Breast epithelium (tissue), 4 donors: ENCODE data around the gene HACD3. TPM values are rescaled to one million over a fixed set of nuclear protein-coding genes. Genes with fewer than 3 reads are reported as not detected.
"Not testable (repeated sequence)": the region's sequence is repeated elsewhere in the genome, so short reads cannot be mapped to it uniquely, and the experiment has no call there.

Experiments used
- DNase-seq, 2 donors: peaks; one replicate each; pipeline ENCODE4 v3.0.0-alpha.2; 2019; ENCODE audit warnings: low spot score in 2 of 2
- H3K27ac ChIP-seq, 2 donors: fragments of 200-600 bp; sonication (generic) in 1 of 2; one replicate each; pipeline ENCODE4 v1.5.1; 2016 to 2019; ENCODE audit warnings: mild to moderate bottlenecking in 1 of 2
- H3K27me3 ChIP-seq, 2 donors: fragments of 200-600 bp; sonication (generic) in 1 of 2; one replicate each; pipeline versions ENCODE4 v1.5.1 to v1.6.0; 2017 to 2019; ENCODE audit warnings: control low read depth in 1 of 2, mild to moderate bottlenecking in 1 of 2
- H3K36me3 ChIP-seq: fragments of 200-600 bp; one replicate; pipeline ENCODE4 v1.5.1; 2019
- H3K4me1 ChIP-seq, 2 donors: fragments of 200-600 bp; sonication (generic); one replicate each; pipeline ENCODE4 v1.5.1; 2016 to 2019; ENCODE audit warnings: control low read depth in 1 of 2
- H3K4me3 ChIP-seq, 3 donors: fragments of 200-600 bp; sonication (generic); 1 replicate in 2 of 3; 2 replicates in 1 of 3; pipeline ENCODE4 v1.5.1; 2016 to 2019; ENCODE audit warnings: mild to moderate bottlenecking in 3 of 3, moderate library complexity in 2 of 3
- H3K9me3 ChIP-seq, 2 donors: fragments of 200-600 bp; sonication (generic) in 1 of 2; one replicate each; pipeline ENCODE4 v1.5.1; 2016 to 2019; ENCODE audit warnings: control low read depth in 1 of 2
- CTCF ChIP-seq, 3 donors: fragments of 450-650 bp; IDR thresholded peaks; one replicate each; pipeline ENCODE4 v1.5.1; 2016 to 2017; ENCODE audit warnings: antibody characterized with exemption in 3 of 3, mild to moderate bottlenecking in 3 of 3, moderate library complexity in 3 of 3
- POLR2A ChIP-seq: fragments of 450-650 bp; IDR thresholded peaks from one replicate; pipeline ENCODE4 v1.6.1; 2016; ENCODE audit warnings: antibody characterized with exemption, mild to moderate bottlenecking, moderate library complexity
- POLR2AphosphoS5 ChIP-seq, 3 donors: sonication (generic); formaldehyde crosslinking; IDR thresholded peaks; one replicate each; pipeline ENCODE4 v1.6.1; 2017; ENCODE audit warnings: antibody characterized with exemption in 3 of 3
- intact Hi-C: fragments of 100-400 bp; cut with DNase I; formaldehyde crosslinking; loops from one replicate; pipeline ENCODE4 v1.15.1; 2023; ENCODE audit warnings: low total_unique reads
- total RNA-seq, 3 donors: library from RNA; depleted of rRNA; stranded (reverse); fragments of >200 nt; gene quantifications; one replicate each; pipeline ENCODE4 v1.1.0, GENCODE V29; 2016

The HACD3 gene
- total RNA-seq, 3 donors from 2014 or later, result 23.2 to 103 (median 78.3) TPM

- no peak for DNase-seq
- Histone ChIP-seq H3K9me3 (no peaks in the 10 kb centered on the region), H3K27ac (peak overlapping the region; percentile 1 to 31), H3K27me3 (no peaks in the 10 kb centered on the region), H3K4me3 (no peak overlapping the region), H3K4me1 (no peaks in the 10 kb centered on the region), H3K36me3 (no peaks in the 10 kb centered on the region)
- intact Hi-C loops, result no loop called here
- TF ChIP-seq POLR2A (no peak), POLR2AphosphoS5 (IDR thresholded peaks at IDR 0.05) (no peak), CTCF (IDR thresholded peaks at IDR 0.05) (no peak)
These were observed 2.9 kb downstream of the HACD3 start for GRCh38 chr15:65533057-65533756.

GRCh38 chr15:65535192-65535591 lies 4.9 kb downstream of the HACD3 start:
- Histone ChIP-seq H3K36me3 (no peaks in the 10 kb centered on the region), H3K9me3 (no peaks in the 10 kb centered on the region), H3K27ac (no peak overlapping the region), H3K4me1 (no peaks in the 10 kb centered on the region), H3K4me3 (no peak overlapping the region), H3K27me3 (no peaks in the 10 kb centered on the region)
- intact Hi-C loops, result no loop called here
- DNase-seq, result no peak
- TF ChIP-seq POLR2A (no peak), CTCF (IDR thresholded peaks at IDR 0.05) (no peak), POLR2AphosphoS5 (IDR thresholded peaks at IDR 0.05) (no peak)

- no peak for DNase-seq
- intact Hi-C loops, result no loop called here
- Histone ChIP-seq H3K4me3 (no peak overlapping the region), H3K9me3 (no peaks in the 10 kb centered on the region), H3K4me1 (no peaks in the 10 kb centered on the region), H3K27ac (no peak overlapping the region), H3K36me3 (no peaks in the 10 kb centered on the region), H3K27me3 (no peaks in the 10 kb centered on the region)
- TF ChIP-seq CTCF (IDR thresholded peaks at IDR 0.05) (no peak), POLR2A (no peak), POLR2AphosphoS5 (IDR thresholded peaks at IDR 0.05) (no peak)
These were observed 10.1 kb downstream of the HACD3 start for GRCh38 chr15:65540314-65540713.

- Histone ChIP-seq H3K27me3 (no peaks in the 10 kb centered on the region), H3K9me3 (no peaks in the 10 kb centered on the region), H3K27ac (no peak overlapping the region), H3K4me1 (no peaks in the 10 kb centered on the region), H3K4me3 (no peak overlapping the region), H3K36me3 (no peaks in the 10 kb centered on the region)
- intact Hi-C loops, result no loop called here
- no peak for DNase-seq
- TF ChIP-seq CTCF (IDR thresholded peaks at IDR 0.05) (no peak), POLR2AphosphoS5 (IDR thresholded peaks at IDR 0.05) (no peak)
These were observed 11.1 kb downstream of the HACD3 start for GRCh38 chr15:65541231-65541820.

- DNase-seq, result no peak
- no peaks in the 10 kb centered on the region for H3K27me3 ChIP-seq
- H3K4me1 ChIP-seq, result no peaks in the 10 kb centered on the region
- no peaks in the 10 kb centered on the region for H3K9me3 ChIP-seq
- H3K36me3 ChIP-seq, result no peaks in the 10 kb centered on the region
- H3K4me3 ChIP-seq, result no peak overlapping the region
- intact Hi-C loops, result no loop called here
- TF ChIP-seq POLR2AphosphoS5 (IDR thresholded peaks at IDR 0.05) (no peak), CTCF (IDR thresholded peaks at IDR 0.05) (no peak), POLR2A (no peak)
- no peak overlapping the region for H3K27ac ChIP-seq
These were observed 17.6 kb downstream of the HACD3 start for GRCh38 chr15:65547841-65548240.

GRCh38 chr15:65549288-65549687 lies 19.0 kb downstream of the HACD3 start:
- H3K4me1 ChIP-seq, intact Hi-C loops: not testable (repeated sequence)

More at GRCh38 chr15:65549288-65549687, 19.0 kb downstream of the HACD3 start:
- not testable (repeated sequence) for H3K27me3 ChIP-seq, DNase-seq, H3K27ac ChIP-seq, H3K4me3 ChIP-seq, H3K9me3 ChIP-seq, H3K36me3 ChIP-seq
